HG02852 (cell line): Measurements from ENCODE around the gene RSPH1.
A peak's percentile ranks its signal among the peaks of the same experiment; 100 is the strongest.

Experiments
- ATAC-seq: cut with Tn5 transposase; IDR thresholded peaks from one replicate; pipeline ENCODE4 v1.9.1; 2021; ENCODE audit warnings: mild to moderate bottlenecking, moderate library complexity; ENCODE audit not compliant: unreplicated experiment

RSPH1 gene

DNA sequence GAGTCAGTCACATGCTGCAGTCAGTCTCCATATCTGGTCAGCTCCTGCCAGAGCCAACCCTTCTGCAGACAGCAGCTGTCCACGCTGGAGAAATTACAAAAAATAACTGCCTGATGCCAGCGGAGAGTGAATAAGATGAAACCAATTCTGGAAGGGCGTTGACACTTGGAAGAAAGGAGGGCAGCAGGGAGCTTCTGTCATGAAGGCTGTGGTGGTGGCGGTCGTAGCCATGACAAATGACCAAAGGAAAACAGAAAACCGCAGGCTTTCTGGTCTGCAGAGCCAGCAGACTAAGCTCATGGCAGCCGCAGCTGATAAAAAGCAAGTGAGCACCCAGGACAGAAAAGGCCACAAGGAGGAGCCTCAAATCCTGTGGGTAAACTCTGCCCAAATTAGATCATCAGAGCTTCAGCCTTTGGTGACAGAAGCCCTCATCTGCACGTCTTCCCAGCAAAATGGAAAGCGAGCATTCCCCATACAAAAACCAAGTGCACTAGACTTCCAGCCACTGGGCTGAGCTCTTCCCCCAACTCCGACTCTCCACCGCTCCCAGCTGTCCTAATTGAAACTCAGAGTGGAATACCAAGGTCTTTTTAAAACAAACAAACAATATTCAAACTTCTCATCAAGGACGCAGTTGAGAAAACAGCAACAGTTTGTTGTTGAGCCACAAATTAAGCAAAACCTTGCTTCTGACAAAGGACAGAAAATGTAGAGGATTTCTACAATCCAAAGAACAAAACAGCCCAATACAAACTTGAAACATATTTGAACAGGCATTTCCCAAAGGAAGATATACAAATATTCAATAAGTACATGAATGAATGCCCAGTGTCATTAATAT is 28.7 kb downstream of the RSPH1 start:
- ATAC-seq, result no peak

GRCh38 chr21:42466700-42467099 is 29.3 kb downstream of the RSPH1 start:
- no peak for ATAC-seq

DNA sequence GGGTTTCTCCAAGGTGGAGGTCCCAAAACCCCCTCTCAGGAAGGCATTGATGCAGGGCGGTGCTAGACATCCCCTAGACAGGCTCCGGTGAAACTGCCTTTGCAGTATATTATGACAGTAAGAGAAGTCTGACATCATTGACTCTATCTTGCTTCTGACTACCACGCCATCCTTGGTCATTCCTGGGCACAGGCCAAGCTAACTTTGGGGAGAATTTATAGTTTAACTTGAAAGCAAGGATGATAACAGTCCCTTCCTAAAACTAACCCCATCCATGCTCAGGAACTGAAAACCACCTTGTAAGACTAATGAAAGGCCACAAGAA is 30.3 kb downstream of the RSPH1 start:
- no peak for ATAC-seq

DNA sequence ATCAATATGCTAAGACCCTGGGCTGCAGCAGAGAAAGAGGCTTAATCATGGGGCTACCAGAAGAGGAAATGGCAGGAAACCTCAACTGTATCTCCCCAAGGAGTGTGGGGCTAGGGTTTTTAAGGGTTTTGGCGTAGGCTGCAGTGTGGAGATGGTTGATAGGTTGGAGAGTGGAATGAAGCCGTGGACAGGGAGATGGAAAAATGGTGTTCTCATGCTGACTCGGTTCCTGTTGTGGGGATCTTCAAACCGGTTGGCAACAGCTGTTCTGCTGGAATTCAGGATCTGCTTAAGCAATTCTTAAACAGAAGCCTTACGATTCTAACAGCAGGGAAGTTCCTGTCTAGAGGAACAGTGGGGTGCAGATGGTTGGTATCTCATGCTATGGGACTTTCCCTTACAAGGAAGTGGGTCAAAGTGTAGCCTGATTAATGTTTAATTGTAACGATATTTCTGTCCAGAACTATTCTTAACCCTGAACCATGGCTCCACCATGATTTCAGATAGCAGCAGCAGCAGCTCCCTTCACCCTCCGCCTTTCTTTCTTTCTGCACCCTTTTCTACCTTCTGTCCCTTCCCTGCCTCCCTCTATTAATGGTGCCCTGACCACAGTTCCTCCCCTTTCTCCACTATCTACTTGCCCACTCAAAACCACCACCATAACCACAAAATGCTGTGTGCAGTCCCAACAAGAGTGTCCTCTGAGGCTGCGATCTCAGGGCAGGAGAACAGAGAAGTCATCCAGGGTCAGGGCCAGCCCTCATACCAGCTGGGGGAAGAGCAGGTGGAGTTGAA is 30.8 kb downstream of the RSPH1 start:
- peak; percentile 39 for ATAC-seq

GRCh38 chr21:42463861-42464515 is 32.0 kb downstream of the RSPH1 start:
- ATAC-seq, result no peak

- ATAC-seq, result no peak
These were observed 33.8 kb downstream of the RSPH1 start for GRCh38 chr21:42461881-42462877.

GRCh38 chr21:42461185-42461520 is 34.9 kb downstream of the RSPH1 start:
- ATAC-seq, result no peak

- peak; percentile 34 for ATAC-seq
These were observed 35.4 kb downstream of the RSPH1 start for GRCh38 chr21:42460391-42461184.

DNA sequence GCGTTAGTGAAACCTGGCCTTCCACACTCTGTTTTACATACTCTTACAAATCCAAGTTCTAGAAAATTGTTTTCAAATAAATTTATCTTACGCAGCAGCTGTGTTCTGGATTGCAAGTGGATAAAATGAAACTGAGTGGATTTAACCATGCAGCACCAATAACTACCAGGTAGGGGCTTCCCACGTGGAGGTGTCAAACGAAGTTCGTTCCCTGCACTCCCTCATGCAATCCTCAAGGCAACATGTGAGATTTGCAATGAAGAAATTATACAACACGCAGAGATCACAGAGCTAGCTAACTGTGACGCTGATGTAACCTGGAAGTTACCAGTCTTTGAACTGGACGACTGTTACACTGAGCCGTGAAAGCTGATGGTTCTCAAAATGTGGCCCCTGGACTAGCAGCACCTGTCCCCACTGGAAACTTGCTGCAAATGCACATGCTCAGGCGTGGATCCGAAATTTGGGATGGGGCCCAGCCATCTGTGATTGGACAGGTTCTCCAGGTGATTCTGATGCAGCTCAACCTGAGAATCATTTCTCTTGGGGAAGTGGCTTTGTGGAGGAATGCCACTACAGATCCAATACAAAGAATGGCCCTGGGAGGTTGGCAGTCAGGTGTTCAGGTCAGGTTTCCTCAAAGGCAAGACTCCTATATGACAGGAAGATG is 36.3 kb downstream of the RSPH1 start:
- ATAC-seq, result no peak

DNA sequence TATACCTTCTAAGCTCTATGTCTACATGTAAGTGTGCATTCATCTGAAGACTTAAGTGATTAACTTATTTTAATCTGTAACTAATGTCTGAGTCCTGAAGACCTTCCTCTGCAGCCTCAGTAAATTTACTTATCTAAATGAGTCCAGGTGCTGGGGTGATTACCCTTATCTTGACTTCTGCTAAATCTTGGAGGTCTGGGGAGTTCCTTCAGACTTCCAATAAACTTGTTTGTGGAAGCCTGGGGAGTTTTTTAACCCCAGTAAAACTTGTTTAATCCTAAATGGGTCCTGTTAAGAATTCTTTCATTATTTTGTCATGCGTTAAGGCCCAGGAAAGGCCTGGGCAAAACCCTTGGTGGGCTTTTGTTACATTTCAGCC is 37.0 kb downstream of the RSPH1 start:
- no peak for ATAC-seq

DNA sequence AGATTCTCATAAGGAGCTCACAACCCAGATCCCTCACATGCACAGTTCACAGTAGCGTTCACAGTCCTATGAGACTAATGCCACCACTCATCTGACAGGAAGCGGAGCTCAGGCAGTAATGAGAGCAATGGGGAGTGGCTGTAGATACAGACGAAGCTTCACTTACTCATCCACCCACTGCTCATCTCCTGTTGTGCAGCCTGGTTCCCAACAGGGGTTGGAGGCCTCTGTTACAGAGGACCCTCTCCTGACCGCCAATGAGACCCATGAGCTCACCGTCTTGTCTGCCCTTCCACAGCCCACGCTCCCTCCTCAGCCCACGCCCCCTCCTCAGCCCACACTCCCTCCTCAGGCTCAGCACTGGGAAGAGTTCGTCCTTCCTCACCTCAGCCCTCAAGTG is 39.6 kb downstream of the RSPH1 start:
- ATAC-seq, result no peak

GRCh38 chr21:42455754-42456440 is 40.1 kb downstream of the RSPH1 start:
- ATAC-seq, result no peak

DNA sequence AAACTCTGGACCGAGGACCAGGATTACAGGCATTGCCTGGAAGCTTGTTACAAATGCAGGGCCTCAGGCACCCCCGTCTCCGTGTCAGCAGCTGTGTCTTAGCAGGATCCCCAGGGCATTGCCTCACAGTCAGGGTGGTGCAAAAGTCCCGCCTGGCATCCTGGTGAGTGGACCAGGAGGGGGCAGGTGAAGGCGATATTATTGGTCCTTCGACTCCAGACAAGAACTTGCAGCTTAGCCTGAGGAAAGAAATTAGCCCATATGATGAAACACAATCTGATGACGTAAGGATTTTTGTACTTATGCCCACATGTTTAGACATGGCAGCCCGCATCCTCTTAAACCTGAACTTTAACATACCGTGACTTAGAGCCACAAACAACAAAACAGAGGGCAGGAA is 40.8 kb downstream of the RSPH1 start:
- ATAC-seq, result no peak

DNA sequence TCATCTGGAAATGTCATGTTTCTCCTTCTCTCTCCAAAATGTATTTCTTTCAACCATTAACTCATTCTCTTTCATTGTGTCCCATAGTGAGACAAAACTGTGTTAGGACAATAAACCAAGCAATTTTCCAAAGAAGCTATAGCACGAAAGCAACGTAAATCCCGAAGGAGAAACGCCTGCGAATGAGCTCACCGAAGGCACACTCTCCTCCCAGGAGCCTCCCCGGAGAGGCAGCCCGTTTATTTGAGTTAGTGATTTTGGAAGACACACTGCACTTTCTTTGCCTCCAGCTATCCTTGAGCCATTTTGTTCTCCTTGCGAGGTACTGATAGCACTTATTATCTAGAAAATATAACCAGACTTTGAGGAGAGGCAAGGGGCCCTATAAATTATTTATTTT is 41.2 kb downstream of the RSPH1 start:
- ATAC-seq, result no peak

DNA sequence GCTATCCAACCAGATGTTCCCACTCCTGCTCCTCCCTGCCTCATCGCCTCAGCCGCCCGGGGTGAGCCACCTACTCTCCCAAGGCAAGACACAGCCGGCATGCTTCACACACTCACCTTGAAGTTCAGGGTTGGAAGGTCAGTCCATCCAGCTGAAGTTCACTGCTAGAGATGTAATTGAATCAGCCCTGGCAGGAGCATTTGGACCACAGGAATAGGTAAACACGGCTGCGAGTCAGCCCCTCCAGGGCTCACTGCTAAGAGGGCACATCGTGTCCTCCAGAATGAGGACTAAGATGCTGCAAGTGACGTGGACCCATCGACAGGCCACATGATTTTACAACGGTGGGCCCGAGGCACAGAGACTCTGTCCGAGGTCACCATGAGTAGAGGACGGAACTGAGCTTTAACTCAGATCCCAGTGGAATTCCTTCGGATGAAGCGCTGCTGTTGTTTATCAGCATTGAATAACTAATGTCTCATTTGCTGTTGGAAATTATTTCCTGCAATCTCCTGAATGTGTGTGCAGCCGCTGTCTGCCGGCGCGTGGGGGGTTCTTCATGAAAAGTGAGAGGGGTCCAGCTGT is 41.9 kb downstream of the RSPH1 start:
- ATAC-seq, result no peak

DNA sequence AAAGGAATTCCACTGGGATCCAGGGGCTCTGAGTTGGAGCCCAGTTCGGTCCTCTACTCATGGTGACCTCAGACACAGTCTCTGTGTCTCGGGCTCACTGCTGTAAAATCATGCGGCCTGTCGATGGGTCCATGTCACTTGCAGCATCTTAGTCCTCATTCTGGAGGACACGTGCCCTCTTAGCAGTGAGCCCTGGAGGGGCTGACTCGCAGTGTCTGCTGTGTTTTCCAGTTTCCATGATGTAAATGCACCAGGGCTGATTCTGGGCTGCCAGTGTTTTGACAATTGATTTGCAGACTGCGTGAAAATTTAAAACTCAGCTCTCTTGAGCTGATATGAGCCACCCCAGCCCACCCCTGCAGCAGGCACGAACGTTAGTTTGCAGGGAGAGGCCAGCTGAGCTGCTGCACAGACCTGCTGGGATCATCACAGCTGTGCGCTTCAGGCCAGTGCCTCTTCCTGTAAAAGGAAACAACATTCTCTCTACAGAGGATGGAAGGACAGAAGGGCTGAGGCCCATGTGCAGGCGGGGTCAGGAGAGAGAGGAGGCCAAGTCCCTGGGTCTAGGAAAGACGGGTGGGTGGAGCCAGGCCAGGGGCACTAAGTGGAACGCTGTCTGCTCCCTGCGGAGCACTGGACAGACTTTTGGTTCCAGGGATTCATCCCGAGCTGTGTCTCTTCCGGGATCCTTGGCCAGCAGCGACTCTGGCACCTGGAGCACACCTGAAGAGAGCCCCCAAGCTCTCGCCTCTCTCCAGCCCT is 42.6 kb downstream of the RSPH1 start:
- ATAC-seq, result no peak

- no peak for ATAC-seq
These were observed 43.4 kb downstream of the RSPH1 start for GRCh38 chr21:42452401-42453223.
